HTERT RPE-1 (cell line): ENCODE data around the gene HRC.
"Not testable (repeated sequence)": the region's sequence is repeated elsewhere in the genome, so short reads cannot be mapped to it uniquely, and the experiment has no call there.

Experiments
- in situ Hi-C: fragments of 300-500 bp; cut with MboI; formaldehyde crosslinking; loops from 4 replicates; pipeline ENCODE4 v1.14.3; 2020; ENCODE audit warnings: low sequenced_read_pairs

Gene HRC

DNA sequence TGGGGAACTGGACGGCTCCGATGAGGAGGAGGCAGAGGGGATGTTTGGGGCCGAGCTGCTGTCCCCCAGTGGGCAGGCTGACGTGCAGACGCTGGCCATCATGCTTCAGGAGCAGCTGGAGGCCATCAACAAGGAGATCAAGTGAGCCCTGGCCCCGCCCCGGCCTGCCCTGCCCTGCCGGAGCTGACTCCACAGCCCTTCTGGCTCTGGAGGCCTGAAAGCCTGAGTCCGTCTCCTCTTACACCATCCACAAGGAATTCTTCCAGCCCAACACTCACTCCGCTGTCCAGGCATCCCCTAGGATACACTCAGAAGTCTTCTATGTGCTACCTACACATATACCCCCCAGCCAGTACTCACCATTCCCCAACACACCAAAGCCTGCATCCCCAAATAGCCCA is 18.4 kb downstream of the HRC start:
- in situ Hi-C loops = no loop called here

DNA sequence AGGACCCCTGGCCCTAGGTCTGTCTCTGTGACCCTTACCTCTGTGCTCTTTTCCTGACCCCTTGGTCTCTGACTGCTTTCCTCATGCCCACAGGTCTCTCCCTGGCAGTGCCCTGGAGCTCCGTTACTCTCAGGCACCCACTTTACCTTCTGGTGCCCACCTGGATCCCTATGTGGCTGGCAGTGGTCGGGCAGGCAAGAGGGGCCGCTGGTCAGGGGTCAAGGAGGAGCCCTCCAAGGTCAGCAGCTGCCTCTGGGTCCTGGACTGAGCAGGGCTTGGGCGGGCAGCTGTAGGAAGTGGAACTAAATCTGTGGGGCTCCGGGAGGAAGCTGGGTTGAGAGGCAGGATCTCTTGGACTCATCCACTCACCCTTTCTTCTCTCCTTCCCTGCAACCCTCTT is 19.5 kb downstream of the HRC start:
- in situ Hi-C loops = no loop called here

DNA sequence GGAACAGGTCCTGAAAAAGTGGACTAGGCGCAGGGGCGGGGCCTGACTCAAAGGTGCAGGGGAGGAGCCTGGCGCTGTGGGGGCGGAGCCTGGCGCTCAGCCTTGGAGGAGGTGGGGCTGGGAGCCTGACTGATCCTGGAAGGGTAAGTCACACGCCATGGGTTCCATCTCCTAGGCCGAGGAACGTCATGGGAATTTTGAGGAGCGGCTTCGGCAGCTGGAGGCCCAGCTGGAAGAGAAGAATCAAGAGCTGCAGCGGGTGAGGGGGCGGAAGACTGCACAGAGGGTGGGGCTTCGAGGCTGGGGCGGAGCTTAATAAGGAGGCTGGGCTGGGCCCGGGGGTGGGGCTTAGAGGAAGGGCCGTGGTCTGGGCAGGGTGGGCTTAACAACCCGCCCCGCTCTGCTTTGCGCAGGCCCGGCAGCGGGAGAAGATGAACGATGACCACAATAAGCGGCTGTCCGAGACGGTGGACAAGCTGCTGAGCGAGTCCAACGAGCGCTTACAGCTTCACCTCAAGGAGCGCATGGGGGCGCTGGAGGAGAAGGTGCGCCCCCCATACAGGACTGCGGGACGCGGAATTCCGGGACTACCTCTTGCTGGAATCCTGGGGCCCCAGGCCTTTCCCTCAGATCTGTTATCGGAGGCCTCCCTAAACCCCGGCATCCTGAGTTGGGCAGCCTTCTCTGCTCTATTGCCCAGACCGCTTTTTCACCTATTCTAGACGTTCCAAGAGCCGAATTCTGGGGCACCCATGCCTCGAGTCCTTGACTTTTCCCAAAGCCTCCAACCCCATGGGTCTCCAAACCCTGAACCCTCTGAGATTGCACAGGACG is 21.4 kb downstream of the HRC start:
- in situ Hi-C loops = no loop called here

DNA sequence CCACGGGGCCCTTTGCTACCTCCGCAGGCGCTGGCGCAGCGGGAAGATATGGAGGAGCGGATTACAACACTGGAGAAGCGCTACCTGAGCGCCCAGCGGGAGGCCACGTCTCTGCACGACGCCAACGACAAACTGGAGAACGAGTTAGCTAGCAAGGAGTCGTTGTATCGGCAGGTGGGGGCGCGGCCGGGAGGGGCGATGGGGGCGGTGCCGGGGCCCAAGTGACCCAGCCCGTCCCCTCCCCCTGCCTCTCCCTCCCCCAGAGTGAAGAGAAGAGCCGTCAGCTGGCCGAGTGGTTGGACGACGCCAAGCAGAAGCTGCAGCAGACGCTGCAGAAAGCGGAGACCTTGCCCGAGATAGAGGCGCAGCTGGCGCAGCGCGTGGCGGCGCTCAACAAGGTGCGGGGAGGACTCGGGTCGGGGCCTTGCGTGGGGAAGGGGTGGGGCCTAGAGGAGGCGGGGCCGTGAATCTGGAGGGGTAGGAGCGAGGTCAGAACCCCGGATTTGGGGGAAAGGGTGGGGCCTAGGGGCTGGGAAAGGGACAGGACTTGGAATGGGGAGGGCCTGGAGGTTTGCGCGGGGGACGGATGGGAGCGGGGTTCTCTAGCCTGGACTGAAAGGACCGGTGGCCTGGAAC is 22.1 kb downstream of the HRC start:
- in situ Hi-C loops = no loop called here

DNA sequence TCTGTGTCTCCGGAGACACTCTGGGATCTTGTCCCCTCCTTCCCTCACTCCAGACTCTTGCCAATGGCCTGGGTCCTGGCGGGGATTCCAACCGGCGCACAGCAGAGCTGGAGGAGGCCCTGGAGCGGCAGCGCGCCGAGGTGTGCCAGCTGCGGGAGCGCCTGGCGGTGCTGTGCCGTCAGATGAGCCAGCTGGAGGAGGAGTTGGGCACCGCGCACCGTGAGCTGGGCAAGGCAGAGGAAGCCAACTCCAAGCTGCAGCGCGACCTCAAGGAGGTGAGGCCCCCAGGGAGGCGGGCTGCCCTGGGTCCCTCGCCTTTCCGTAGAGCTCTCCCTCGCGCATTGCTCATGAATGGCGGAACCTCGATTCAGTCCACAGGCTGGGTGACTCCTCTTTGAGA is 24.9 kb downstream of the HRC start:
- in situ Hi-C loops = no loop called here

DNA sequence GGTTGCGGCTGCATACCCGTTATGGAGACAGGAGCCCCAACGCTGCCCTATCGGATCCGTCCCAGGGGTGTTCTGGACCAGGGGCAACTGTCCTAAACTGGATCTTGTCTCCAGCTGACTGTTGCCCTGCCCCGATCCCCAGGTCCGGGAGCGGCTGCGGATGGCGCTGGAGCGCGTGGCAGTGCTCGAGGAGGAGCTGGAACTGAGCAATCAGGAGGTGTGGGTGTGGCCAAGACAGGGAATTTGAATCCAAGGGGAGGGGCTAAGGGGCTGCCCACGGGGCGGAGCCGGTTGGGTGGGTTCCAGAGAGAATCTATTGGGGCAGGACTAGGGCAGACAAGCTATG is 26.0 kb downstream of the HRC start:
- in situ Hi-C loops = no loop called here

DNA sequence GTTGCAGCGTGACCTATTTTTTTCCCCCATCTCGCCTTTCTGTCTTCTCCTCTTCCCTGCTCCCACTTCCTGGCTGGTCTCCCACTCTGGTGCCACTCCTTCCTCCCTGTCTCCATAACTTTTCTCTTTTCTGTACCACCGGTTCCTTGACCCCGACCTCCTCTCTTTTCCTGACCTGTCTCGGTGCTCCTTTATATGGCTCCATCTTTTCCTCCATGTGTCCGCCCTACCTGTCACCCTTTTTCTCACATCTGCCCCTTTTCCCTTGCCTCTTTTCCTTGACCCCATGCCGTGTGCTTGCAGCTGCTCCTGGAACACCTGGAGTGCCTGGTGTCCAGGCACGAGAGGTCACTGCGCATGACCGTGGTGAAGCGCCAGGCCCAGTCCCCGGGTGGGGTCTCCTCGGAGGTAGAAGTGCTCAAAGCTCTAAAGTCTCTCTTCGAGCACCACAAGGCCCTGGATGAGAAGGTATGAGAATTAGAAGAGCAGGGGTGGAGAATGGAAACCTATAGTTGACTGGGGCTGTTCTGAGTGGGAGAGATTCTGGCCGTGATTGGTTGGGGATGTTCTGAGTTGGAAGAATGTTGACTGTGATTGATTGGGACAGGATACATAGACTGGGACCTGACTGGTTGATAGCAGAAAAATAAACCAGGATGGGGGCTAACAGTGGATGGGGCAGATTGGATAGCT is 26.5 kb downstream of the HRC start:
- in situ Hi-C loops = no loop called here

DNA sequence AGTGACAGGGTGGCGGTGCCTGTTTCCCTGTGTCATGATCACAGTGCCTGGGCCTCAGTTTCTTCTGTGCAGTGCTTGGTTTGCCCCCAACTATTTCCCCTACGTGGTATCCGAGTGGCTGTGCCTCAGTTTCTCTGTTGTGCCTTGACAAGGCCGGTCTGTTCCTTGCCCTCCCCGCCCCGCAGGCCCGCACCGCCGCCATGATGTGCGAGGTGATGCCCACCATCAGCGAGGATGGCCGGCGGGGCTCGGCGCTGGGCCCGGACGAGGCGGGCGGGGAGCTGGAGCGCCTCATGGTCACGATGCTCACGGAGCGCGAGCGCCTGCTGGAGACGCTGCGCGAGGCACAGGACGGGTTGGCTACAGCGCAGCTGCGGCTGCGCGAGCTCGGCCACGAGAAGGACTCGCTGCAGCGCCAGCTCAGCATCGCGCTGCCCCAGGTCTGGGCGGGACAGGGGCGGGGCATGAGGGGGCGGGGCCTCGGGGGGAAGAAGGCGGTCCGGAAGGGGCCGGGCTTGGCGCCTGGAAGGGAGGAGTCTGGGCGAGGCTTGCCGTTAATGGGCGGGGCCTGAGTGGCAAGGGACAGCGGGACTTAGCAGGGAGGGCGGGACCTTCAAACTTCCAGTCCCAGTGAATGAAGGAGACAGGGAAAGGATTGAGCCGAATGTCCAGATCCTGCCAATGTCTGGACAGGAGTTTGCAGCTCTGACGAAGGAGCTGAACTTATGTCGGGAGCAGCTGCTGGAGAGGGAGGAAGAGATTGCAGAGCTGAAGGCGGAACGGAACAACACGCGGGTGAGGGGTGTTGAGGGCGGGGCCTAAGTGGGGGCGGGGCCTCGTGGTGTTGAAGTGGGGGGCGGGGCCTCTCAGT is 27.3 kb downstream of the HRC start:
- in situ Hi-C loops = no loop called here

DNA sequence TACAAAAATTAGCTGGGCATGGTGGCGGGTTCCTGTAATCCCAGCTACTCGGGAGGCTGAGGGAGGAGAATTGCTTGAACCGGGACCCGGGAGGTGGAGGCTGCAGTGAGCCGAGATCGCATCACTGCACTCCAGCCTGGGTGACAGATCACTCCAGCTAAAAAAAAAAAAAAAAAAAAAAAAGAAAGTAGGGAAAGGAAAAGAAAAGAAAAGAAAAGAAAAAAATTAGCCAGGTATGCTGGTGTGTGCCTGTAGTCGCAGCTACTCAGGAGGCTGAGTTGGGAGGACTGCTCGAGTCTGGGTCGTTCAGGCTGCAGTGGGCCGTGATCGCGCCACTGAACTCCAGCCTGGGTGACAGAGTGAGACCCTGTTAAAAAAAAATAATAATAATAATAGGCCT is 28.0 kb downstream of the HRC start:
- in situ Hi-C loops = not testable (repeated sequence)

DNA sequence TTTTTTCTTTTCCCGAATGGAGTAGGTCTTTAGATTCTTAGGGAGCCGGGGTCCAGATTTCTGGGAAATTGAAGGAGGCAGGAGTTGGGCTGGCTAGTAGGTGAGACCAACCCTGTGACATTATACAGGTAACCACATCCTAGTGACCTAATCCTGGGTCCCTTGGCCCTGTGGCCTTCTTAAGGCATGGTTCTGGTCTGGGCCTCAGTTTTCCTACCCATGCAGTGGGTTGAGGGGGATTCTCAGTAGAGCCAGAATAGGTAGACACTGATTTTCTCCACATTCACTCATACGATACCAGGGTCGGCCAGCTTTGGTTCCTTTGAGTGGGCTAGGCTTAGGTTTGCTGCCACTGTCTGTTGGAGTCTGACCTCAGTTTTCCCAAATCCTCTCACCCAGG is 28.6 kb downstream of the HRC start:
- in situ Hi-C loops = no loop called here

DNA sequence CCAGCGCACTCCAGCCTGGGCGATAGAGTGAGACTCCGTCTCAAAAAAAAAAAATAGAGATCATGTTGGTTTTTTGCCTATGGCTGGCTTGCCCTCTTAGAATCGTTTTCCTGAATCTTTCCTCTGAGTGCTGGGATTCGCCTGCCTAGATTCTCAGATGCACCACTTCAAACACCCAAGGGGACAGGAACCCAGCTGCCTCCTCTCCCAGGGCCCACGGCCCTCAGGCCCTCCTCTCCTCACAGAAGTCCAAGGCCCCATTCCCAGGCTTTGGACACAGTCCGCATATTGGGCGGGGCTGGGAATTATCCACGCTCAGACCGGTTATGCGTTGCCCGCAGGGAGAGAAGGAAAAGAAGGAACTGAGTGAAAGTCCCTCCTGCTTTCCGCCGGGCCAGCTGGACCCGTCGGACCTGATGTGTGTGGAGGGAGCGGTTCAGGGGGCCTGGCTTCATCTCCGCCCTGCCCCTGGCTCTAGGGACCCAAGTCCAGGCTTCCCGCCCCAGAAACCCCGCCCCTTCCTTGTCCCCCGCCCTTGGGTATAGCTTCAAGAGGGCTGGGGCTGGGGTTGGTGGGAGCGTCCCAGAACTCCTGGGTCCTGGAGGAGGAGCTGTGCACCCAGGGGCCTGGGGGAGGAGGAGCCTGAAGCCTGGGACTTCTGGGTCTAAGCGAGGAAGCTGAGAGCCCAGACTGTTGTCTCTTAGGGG is 30.0 kb downstream of the HRC start:
- in situ Hi-C loops = no loop called here

DNA sequence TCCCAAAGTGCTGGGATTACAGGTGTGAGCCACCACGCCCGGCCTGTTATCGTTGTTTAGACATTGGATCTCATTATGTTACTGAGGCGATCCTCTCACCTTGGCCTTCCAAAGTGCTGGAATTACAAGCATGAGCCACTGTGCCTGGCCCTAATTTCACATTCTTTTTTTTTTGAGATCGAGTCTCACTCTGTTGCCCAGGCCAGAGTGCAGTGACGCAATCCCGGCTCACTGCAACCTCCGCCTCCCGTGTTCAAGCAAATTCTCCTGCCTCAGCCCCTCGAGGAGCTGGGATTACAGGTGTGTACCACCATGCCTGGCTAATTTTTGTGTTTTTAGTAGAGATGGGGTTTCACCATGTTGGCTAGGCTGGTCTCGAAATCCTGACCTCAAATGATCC is 31.9 kb downstream of the HRC start:
- in situ Hi-C loops = not testable (repeated sequence)

DNA sequence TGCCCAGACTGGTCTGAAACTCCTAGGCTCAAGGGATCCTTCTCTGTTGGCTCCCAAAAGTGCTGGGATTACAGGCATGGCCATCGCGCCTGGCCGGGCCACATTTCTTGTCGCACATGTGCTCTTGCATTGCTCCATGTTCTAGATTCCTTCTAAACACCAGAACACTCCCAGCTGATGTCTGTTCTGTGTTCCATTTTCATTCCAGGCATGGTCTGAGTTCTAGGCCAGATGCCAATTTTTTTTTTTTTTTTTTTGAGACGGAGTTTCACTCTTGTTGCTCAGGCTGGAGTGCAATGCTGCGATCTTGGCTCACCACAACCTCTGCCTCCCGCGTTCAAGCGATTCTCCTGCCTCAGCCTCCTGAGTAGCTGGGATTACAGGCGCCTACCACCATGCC is 33.4 kb downstream of the HRC start:
- in situ Hi-C loops = not testable (repeated sequence)

DNA sequence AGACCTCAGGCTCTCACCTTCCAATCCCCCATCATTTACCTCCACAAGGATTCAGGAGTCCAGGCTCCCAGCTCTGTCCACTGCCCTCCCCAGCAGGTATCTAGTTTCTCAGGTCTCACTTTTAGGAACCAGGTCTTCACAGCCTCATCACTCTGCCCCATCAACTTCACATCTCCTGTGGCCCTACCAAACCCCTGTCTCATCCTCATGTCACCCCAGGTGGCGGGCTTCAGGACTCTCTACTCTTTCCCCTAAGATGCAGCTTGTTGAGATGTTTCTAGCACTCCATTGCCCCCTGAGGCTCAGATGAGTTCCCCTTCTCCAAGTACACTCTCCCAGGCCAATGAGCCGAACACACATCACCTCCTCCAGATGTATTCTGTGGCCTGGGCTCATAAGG is 34.3 kb downstream of the HRC start:
- in situ Hi-C loops = no loop called here

DNA sequence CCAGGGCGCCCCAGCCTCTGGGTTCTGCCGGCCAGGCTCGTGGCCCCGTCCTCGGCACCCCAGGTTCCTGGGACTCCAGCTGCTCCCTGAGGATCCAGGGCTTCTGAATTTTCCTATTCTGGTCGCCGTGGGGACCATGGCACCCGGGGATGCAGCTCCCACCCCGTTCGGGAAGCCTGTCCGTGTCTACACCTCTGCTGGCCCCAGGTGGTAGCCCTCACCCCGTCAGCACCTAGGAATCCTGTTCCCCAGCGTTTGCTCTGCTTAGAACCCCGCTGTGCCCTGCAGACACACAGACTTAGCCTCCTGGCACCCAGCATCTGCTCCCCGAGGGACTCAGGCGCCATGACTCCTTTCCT is 34.9 kb downstream of the HRC start:
- in situ Hi-C loops = no loop called here

DNA sequence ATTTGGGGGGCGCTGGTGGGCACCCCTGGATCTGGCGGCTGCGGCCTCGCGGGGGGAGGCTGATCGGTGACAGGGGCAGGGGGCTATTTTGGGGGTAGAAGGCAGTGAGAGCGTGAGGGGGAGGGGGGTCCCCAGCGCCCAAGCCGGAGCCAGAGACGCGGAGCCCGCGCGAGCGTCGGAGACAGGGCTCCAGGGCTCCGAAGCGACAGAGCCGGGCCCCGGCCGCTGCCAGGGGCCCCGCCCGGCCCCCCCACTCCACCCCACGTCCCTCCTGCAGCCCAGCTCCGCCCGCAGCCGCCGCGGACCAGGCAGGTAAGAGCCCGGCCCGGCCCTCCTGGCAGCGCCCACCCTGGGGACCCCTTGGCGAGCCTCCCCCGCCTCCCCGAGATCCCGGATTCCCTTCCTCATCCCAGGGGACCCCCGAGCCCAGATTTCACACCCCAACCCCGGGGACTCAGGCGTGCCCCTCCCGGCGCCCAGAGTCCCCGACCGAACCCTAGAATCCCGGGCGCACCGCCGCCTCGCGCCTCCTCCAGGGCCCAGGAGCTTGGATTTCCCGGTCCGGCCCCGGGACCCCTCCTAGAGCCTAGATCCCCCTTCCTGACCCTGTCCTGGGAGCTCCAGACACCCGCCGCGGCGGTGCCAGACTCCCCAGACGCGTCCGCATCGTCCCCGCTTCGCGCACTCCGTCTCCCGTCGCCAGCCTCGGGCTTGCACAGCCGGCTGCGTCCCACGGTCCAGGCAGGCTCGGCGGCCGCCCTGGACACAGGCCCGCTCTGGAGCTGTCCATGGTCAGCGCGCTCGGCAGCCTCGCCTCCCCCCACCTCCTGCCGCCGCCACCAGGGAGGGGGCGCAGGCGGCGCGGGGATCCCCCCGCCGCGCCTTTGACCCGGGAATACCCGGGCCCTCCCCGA is 35.5 kb downstream of the HRC start, which contains the start of gene PPFIA3:
TSS of gene PPFIA3 (plus strand) at position 134 of the 914 bp plus-strand sequence. CDS start 8,330 bp downstream, outside the sequence.
- in situ Hi-C loops = no loop called here

DNA sequence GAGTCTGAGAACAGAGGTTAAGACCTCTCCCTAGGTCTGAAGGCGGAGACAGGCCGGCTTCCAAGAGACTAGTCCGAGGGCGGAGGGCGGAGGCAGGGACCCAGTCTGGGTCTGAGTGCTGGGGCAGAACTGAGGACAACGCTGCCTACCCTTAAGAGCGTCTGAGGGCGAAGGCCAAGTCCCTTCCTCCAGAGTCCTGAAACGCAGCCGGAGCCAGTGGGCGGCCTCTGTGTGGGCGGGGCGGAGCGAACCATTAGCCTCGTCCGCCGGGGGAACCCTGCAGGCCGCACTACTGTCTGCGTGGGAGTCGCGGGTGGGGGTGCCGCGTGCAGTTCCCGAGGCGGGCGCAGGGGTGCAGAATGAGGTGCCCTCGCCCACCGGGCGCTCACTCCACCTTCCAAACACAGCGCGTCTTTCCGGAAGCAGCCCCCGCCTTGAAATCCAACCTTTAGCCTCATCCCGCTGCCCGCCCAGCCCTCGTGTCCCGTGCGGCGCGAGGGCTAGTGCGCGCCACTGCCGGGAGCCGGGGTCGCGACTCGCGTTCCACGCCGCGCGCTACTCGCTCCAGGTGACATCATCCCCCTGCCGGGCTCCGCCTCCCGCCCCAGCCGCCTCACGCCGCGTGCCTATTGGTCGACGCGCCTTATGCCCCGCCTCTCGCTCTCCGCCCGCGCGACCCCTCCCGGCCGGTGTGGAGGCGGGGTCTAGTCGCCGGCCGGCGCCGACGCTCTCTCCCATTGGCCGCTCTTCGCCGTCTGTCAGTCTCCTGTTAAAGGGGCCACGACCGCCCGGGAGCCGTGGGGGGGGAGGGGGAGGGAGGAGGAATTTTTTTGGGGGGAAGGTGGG is 36.4 kb downstream of the HRC start, which contains the start of gene C19orf73:
TSS of gene C19orf73 (minus strand) at position 579 of the 846 bp plus-strand sequence. CDS start at position 458, 121 bp downstream.
- in situ Hi-C loops = no loop called here
